Adrenal gland (tissue), 5 donors: ENCODE data around the gene NUDT9.

Experiments
- POLR2A ChIP-seq, 2 donors: fragments of 450-650 bp; IDR thresholded peaks; one replicate each; pipeline ENCODE4 v1.6.1; 2017; ENCODE audit warnings: antibody characterized with exemption in 2 of 2, mild to moderate bottlenecking in 2 of 2, moderate library complexity in 1 of 2
- TF ChIP-seq, protein P1 (sequence below), 6 experiments: fragments of 450-650 bp in 4 of 6; fragments of 200-600 bp in 2 of 6; sonication (generic) in 1 of 6; IDR thresholded peaks; 1 replicate in 5 of 6; 2 replicates in 1 of 6; pipeline versions ENCODE4 v1.5.1 to v1.8.0; 2016 to 2021; ENCODE audit warnings: antibody characterized with exemption in 6 of 6, mild to moderate bottlenecking in 2 of 6, moderate library complexity in 1 of 6
- donor health status: DM: no; HTN: no; CAD: no.

DNA sequence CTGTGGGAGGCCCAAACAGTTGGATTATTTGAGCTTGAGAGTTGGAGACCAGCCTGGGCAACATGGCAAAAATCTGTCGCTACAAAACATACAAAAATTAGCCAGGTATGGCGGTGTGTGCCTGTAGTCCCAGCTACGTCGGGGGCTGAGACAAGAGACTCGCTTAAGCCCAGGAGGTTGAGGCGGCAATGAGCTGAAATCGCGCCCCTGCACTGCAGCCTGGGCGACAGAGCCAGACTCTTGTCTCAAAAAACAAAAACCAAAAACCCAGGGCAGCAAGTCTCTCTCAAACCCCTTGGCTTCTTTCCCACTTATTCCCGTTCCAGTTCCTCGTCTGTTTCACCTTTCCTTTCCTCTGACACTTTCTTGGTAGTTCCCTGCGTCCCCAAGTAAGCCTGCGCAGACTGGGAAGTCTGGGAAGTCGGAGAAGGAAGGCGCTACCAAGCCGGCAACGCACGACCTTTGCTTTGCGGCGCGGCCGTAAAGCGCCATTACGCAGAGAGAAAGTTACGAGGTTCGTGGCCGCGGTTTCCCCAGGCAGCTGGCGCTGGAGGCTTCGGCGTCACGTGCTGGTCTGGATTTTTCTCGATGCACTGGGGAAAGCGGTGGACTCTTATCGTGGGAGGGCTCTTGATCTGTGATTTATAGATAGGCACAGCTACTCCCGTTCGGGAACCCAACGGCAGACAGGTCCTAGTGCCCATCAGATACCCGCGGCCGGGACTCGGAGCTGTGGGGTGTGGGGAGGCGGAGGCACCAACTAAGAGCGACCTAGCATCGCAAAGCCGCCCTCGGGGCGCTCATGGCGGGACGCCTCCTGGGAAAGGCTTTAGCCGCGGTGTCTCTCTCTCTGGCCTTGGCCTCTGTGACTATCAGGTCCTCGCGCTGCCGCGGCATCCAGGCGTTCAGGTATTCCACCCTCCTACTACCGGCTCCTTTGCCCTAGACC lies at the start of gene NUDT9:
- TF ChIP-seq, protein P1, sequence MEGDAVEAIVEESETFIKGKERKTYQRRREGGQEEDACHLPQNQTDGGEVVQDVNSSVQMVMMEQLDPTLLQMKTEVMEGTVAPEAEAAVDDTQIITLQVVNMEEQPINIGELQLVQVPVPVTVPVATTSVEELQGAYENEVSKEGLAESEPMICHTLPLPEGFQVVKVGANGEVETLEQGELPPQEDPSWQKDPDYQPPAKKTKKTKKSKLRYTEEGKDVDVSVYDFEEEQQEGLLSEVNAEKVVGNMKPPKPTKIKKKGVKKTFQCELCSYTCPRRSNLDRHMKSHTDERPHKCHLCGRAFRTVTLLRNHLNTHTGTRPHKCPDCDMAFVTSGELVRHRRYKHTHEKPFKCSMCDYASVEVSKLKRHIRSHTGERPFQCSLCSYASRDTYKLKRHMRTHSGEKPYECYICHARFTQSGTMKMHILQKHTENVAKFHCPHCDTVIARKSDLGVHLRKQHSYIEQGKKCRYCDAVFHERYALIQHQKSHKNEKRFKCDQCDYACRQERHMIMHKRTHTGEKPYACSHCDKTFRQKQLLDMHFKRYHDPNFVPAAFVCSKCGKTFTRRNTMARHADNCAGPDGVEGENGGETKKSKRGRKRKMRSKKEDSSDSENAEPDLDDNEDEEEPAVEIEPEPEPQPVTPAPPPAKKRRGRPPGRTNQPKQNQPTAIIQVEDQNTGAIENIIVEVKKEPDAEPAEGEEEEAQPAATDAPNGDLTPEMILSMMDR (IDR thresholded peaks at IDR 0.05): peak in 1 of 6 experiments; percentile 8
- peak; percentile 48 to 85 for TF ChIP-seq POLR2A (IDR thresholded peaks at IDR 0.05)
